Sigmoid colon (tissue), 4 donors: ENCODE data around the gene ELOVL7.

Source experiments
- EP300 ChIP-seq, 4 donors: sonication (generic); formaldehyde crosslinking; IDR thresholded peaks; one replicate each; pipeline ENCODE4 v1.6.1; 2017; ENCODE audit warnings: antibody characterized with exemption in 4 of 4
- POLR2A ChIP-seq, 2 donors: fragments of 450-650 bp; IDR thresholded peaks; one replicate each; pipeline ENCODE4 v1.6.1; 2016; ENCODE audit warnings: antibody characterized with exemption in 2 of 2, mild to moderate bottlenecking in 2 of 2, moderate library complexity in 2 of 2
- POLR2AphosphoS5 ChIP-seq, 4 donors: sonication (generic); formaldehyde crosslinking; IDR thresholded peaks; one replicate each; pipeline ENCODE4 v1.6.1; 2017; ENCODE audit warnings: antibody characterized with exemption in 4 of 4
- TF ChIP-seq, protein P1 (sequence below), 4 experiments: fragments of 450-650 bp in 3 of 4; fragments of 200-600 bp in 1 of 4; IDR thresholded peaks; one replicate each; pipeline ENCODE4 v1.5.1; 2016 to 2019; ENCODE audit warnings: antibody characterized with exemption in 4 of 4, mild to moderate bottlenecking in 3 of 4, moderate library complexity in 2 of 4

DNA sequence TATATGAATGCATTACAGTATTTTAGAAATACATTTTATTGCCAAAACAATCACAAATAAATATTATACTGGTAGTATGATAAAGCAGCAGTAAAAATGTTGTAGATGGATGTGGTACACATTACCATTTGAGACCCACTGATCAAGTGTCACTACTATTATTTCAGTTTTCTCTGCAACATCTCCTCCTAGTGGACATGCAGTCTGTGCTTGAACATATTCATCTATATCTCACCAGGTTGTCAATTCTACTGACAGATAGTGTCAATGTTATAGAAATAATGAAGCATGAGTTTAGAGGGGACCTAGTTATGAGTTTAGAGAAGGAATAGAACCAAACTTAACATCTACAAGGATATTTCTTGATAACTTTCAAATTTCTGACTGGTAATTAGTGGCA is 39.2 kb upstream of the ELOVL7 start:
- TF ChIP-seq POLR2A (IDR thresholded peaks at IDR 0.05) = no peak
- TF ChIP-seq, protein P1, sequence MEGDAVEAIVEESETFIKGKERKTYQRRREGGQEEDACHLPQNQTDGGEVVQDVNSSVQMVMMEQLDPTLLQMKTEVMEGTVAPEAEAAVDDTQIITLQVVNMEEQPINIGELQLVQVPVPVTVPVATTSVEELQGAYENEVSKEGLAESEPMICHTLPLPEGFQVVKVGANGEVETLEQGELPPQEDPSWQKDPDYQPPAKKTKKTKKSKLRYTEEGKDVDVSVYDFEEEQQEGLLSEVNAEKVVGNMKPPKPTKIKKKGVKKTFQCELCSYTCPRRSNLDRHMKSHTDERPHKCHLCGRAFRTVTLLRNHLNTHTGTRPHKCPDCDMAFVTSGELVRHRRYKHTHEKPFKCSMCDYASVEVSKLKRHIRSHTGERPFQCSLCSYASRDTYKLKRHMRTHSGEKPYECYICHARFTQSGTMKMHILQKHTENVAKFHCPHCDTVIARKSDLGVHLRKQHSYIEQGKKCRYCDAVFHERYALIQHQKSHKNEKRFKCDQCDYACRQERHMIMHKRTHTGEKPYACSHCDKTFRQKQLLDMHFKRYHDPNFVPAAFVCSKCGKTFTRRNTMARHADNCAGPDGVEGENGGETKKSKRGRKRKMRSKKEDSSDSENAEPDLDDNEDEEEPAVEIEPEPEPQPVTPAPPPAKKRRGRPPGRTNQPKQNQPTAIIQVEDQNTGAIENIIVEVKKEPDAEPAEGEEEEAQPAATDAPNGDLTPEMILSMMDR (IDR thresholded peaks at IDR 0.05) = no peak
- TF ChIP-seq POLR2AphosphoS5 (IDR thresholded peaks at IDR 0.05) = no peak
- no peak for TF ChIP-seq EP300 (IDR thresholded peaks at IDR 0.05)
